DMS153 treated with DMSO at 0.1 percent for 48 hours (cell line): ENCODE measurements around the gene HS6ST3.
A peak's percentile ranks its signal among the peaks of the same experiment; 100 is the strongest.

Experiments
- DNase-seq: peaks from one replicate; lab custom pipeline; 2025; ENCODE audit not compliant: unreplicated experiment; lab: John Stamatoyannopoulos, UW

The HS6ST3 gene

DNA sequence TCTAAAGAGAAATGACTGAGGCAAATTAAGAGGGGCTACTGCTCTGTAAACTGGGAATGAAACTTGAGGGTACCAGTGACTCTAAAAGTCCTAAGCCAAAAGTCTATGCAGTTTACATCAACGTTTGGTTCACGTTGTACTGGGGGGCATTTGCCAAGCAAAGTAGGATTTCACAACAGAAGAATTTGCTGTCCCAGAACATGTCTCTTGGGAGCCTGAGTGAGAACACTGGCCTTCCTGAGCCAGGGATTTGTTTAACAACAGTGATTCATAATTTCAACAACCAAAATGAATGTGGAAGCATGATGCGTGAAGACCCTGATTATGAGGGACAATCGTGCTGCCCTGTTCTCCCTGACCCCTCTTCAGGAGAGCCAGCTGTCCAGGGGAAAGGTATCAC lies 726.4 kb downstream of the HS6ST3 start:
- DNase-seq = no peak

- no peak for DNase-seq
Measured at GRCh38 chr13:96816874-96817273, 727.0 kb downstream of the HS6ST3 start.

DNA sequence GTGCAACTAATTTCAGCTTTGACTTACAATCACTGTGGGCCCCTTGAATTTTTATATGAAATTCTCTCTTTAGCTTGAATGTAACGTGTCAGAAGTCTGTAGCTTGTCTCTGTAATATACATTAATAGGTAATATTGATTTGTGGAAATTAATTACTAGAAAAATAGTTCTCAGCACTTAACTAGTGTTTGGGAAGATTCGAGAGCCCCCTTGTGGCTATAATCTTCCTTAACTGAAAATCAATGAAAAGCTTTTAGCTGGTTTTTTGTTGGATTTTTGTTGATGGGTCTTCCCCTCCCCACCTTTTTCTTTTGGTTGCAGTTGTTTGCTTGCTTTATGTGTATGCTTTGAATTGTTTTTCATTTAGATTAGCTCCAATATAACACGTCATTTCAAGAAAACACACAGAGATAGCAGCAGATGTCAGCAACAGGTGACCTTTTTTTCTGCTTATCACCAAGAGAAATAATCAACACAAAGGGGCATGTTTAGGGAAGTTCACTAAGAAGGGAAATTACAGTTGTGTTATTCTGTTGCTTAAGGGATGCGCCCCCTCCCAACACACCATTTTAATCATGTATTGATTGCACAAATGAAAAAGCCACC lies 727.5 kb downstream of the HS6ST3 start:
- no peak for DNase-seq

DNA sequence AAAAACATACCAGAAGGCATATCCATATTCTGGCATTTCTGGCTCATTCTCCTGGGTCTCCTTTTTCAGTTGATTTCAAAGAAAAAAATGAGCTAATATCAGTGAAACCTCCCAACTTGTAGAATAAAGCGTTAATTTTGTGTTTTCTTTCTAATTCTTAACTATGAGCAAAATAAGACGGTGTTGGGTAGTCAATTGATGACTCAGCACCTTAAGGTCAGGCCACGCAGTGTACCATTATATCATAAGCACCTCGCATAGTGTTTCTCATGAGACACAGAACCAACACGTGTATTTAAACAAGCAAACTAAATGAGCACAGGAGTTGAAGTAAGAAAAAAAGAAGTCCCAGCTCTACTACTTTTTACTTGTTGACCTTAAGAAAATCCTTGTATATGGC lies 729.5 kb downstream of the HS6ST3 start:
- DNase-seq = no peak

- no peak for DNase-seq
Measured at GRCh38 chr13:96821381-96821780, 731.5 kb downstream of the HS6ST3 start.

GRCh38 chr13:96821971-96822370 lies 732.1 kb downstream of the HS6ST3 start:
- DNase-seq = no peak

- peak; percentile 17 for DNase-seq
Measured at GRCh38 chr13:96822895-96823294, 733.0 kb downstream of the HS6ST3 start.

DNA sequence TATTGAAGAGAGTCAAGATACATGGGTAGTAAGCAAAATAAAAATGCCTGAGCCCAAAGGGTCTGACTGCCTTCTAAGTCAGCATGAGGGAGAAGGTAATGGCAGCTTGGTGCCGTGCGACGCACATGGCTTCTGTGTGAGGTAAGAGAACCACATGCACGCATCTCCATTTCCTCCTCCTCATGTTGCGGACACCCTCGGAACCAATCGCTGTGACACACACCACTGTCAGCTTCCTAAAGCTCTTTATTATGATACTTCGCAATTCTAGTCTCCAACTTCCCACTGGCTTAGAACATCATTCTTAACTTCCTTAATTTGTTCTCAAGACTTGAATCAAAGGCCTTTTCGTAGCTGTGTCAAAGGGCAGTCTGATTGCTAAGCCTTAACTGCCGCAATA lies 734.2 kb downstream of the HS6ST3 start:
- no peak for DNase-seq

DNA sequence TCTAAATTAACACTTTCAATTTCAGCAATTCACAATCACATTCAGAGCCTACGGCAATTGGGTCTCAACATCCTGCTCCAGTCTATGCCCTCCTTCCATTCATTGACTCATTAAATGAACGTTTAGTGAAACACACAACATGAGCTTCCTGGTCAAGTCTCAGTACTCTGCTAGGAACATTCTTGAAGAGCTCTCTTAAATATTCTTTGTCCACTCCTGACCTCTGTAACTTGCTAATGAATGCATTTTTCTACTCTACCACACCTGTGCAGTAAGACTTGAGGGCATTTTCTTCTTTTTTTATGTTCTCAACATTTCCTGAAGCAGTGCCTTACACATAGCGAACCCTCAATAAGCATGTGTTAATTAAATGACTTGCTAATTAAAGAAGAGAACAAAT lies 735.7 kb downstream of the HS6ST3 start:
- DNase-seq = no peak

DNA sequence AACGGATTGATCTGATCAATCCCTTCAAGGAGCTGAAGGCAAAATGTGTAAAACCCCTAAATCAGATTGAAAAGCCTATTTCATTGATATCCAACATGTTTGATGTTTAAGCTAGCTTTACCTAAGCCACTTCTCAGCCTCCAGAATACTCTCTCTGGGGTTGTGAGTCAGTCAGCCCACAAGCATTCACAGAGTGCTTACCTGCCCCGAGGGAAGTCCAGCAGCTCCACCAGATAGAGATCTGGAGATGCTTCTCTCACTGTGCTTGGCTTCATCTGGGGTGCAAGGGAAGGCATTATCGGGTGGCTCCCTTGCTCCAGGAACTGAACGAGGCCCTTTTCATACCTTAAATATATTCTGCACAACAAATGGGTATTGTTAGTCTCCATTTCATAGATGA lies 744.7 kb downstream of the HS6ST3 start:
- no peak for DNase-seq

GRCh38 chr13:96835546-96835945 lies 745.6 kb downstream of the HS6ST3 start:
- DNase-seq = no peak

DNA sequence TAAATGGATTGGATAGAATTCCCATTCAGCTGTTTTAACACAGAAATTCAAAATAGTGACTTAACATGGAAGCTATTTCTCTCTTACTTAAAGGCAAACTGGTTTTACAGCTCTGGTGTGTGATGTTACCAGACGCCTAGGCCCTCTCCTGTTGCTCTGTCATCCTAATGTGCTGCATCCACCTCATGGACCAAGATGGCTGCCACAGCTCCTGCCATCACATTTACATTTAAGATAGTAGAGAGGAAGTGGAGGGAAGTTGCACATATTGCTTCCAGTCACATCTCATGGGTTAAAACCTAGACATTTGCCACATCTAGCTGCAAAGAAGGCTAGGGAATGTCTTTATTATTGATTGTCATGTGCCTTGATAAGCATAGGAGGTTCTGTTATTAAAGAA lies 746.8 kb downstream of the HS6ST3 start:
- no peak for DNase-seq

DNA sequence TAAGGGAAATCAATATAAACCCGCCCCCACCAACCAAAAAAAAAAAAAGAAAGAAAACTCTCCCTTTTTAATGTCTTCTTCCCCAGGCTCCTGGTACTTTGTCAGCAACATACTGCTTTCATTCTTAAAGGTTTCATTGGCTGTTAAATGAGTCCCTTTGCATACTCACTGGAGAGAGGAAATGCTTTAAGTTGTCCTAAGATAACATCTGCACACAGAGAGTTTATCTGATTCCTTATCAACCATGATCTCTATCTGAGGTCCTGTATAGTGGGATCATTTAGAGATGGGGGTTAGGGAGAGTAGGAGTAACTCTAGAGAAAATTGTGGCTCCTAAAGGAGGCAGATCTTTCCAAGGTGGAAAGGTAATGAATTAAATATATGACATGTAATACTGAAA lies 747.9 kb downstream of the HS6ST3 start:
- DNase-seq = no peak

DNA sequence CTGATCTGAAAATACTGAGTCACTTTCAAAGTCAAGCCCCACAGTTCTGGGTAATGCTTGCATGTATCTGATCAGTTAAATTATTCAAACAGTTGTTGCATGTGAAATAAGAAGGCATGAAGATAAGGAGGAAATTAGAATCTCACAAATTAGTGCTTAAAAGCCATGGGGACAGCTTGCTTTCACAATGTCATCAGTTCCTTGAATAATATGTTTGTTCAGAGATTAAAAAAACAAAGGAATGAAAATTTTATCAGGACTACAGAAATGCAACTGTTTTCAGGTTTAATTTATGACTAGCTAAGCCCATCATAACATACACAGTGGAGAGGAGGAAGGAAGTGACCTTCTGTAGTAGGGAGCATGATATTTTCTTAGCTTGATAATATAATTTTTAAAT lies 754.3 kb downstream of the HS6ST3 start:
- DNase-seq = no peak

- peak; percentile 32 for DNase-seq
Measured at GRCh38 chr13:96844616-96845015, 754.7 kb downstream of the HS6ST3 start.

- no peak for DNase-seq
Measured at GRCh38 chr13:96848286-96848685, 758.4 kb downstream of the HS6ST3 start.

GRCh38 chr13:96849091-96849490 lies 759.2 kb downstream of the HS6ST3 start:
- no peak for DNase-seq

- DNase-seq = no peak
Measured at GRCh38 chr13:96850538-96851145, 760.7 kb downstream of the HS6ST3 start.

DNA sequence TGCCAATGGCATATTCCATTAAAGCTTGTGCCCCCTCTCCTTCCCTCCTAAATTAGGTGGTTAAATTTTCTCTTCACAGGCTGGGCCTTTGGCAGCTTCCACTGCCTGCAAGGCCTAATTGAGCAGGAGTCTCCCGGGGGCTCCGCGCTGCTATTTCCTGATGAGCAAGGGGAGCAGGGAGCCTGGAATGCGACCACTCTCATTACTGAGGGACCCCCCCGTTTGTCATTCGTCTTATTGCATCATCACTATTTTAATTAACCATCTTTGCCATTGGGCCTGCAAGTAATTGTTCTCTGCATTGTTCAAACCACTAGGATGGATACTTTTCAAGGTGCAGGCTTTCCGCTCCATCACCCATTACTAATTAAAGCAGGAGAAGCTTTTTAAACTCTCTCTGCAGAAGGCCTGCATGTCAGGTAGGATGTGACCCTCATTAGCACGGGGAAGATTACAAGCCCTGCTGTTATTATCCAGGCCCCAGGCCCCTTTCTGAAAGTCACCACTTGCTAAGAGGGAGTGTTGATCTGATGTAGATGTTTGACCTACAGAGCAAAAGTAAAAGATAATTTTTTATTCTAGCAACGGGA lies 762.0 kb downstream of the HS6ST3 start:
- DNase-seq = no peak

DNA sequence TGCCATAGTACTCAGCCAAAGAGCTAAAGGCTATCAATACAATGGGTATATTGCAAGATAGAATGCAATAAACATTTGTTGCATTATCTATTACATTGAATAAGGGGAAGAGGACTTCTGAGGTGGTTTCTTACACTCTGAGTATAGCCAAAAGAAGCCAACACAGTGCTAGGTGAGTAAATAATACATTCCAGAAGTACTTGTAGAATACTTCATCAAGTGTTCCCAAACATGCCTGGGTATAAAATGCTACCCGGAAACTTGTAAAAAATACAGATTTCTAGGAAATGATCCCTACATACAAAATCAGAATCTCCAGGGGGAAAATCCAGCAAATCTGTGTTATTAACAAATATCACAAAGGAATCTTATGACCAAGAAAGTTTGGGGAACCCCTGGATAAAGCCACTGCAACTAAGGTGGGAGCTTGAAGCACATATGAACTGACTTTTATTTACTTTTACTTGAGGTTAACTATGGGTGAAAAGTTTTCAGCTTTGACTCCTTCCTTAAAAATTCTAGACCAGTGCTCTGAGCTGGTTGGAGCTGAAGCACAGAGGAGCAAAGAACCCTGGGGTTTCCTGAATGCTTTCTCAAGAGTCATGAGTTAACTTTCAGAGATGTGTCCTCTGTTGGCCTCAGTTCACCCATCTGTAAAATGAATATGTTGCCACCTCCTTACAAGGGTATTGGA lies 768.4 kb downstream of the HS6ST3 start:
- DNase-seq = no peak

DNA sequence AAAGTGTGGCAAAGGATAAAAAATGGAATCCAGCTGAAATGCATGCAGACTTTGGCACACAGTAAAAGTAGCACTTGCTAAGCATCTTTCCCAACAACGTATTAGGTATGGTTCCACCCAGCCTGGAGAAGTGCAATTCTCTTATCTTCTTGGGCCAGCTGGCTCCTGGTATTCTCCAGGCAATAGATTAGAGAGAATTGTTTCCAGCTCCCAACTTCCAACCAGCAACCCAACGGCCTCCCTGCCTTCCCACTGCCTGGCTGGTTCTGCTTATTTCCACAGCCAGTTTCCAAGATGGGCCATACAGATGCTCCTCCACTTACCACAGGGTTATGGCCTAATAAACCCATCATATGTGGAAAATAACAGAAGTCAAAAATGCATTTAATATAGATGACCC lies 771.0 kb downstream of the HS6ST3 start:
- DNase-seq = no peak

- no peak for DNase-seq
Measured at GRCh38 chr13:96862093-96862492, 772.2 kb downstream of the HS6ST3 start.
